ENCODE data around the gene TMEM97.
"Not testable (repeated sequence)": the region's sequence is repeated elsewhere in the genome, so short reads cannot be mapped to it uniquely, and the experiment has no call there.

The TMEM97 gene

DNA sequence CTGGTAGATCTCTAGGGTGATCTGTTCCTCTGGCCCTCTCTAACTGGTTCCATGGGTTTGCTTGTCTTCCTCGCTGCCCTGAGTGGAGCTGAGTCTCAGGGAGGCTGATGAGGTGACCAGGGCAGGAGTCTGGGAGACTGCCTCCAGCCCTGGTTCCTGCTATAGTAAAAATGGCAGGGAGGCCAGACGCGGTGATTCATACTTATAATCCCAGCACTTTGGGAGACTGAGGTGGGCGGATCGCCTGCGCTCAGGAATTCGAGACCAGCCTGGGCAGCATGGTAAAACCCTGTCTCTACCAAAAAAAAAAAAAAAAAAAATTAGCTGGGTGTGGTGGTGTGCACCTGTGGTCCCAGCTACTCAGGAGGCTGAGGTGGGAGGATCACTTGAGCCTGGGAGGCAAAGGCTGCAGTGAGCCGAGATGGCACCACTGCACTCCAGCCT is 19.8 kb downstream of the TMEM97 start:
- not testable (repeated sequence) for DNase-seq

GRCh38 chr17:28339431-28339830 is 20.4 kb downstream of the TMEM97 start:
- no peak for DNase-seq

DNA sequence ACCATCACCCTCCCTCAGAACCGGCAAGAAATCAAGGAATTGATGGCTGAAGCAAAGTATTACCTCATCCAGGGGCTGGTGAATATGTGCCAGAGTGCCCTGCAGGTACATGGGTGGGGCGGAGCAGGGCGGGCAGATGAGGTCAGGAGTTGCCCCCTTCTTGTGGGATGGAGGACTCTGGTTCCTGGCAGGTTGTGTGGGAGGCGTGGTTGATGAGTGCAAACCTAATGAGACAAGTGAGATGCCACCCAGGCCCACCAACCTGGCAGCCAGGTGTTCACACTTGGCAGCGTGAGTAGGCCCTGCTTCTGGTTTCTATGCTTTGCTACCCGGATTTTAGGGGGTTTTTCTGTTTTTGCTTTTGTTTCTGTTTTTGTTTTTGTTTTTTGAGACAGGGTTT is 21.4 kb downstream of the TMEM97 start:
- DNase-seq = no peak

DNA sequence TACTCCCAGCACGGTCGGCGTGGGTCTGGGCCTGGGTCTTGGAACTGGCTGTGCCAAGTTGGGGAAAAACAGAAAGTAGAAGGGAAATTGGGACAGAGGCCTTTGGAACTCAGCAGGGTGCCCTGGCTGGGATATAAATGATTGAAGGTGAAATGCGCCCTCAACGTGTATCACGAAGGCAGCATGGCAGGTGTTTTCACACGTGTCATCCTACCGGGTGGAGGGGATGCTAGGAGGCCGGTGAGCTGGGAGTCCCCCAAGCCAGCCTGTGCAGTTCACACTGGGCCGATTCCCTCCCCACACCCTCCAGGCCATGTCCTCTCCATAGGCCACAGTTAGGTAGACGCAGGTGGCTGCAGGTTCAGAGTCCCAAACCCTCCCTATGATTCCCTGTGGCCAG is 22.5 kb downstream of the TMEM97 start:
- DNase-seq = no peak

DNA sequence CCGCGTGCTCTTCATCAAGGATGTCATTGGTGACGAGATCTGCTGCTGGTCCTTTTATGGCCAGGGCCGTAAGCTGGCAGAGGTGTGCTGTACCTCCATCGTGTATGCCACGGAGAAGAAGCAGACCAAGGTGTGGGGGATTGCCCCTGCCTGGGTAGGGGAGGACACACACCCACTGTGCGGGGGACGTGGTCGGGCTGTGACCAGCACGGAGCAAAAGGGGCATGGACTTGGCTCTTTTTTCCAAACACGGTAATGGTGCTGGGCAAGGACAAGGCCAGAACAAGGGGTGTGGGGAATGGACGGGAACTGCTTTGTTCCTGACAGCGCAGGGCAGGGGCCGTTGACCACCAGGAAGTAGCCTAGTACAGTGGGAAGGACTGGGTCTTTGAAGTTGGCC is 23.3 kb downstream of the TMEM97 start:
- no peak for DNase-seq

DNA sequence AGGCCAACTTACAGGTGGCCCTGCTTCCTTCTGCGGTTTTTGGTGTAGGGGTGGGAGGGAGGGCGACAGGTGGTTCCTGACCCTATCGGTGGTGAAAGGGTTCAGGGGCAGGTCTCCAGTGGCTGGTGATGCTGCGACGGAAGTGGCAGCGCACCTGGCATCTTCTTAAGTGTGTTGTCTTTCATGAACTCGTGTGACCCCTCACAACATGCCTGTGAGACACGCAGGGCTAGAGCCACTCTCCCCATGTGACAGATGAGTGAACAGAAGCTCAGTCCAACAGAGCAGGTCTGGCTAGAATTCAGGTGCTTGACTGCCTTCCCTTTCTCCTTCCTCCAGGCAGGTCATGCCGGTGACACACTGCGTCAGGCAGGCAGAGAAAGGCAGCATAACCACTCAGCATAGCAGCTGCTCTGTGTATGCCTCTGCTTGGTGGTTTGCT is 24.5 kb downstream of the TMEM97 start:
- no peak for DNase-seq

GRCh38 chr17:28344011-28344410 is 25.0 kb downstream of the TMEM97 start:
- DNase-seq = no peak

- DNase-seq = no peak
Observed at GRCh38 chr17:28344435-28344901, 25.5 kb downstream of the TMEM97 start.

GRCh38 chr17:28345419-28346198 is 26.6 kb downstream of the TMEM97 start:
- no peak for DNase-seq

- DNase-seq = no peak
Observed at GRCh38 chr17:28346199-28346580, 27.2 kb downstream of the TMEM97 start.

DNA sequence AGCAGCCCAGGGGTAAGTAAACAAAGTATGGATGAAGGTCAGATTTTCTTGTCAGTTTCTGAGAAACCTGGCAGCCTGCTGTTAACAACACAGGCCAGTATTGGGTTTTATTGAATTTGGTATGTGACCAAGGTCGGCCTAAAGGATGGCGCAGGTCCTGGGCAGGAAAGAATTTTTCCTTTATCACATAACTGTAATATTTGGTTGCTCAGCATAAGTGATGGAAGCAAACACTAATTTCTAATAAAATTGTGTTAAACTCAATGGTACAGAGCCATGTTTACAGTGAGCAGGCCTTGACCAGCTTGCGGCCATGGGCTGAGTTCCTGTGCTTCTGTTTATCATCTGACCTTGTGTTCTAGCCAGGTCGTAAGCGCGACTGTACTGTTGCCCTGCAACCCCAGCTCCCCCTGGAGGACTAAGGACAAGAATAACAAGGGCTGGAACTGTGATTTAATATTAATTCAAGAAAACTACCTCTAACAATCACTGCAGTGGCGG is 27.8 kb downstream of the TMEM97 start:
- DNase-seq = no peak

DNA sequence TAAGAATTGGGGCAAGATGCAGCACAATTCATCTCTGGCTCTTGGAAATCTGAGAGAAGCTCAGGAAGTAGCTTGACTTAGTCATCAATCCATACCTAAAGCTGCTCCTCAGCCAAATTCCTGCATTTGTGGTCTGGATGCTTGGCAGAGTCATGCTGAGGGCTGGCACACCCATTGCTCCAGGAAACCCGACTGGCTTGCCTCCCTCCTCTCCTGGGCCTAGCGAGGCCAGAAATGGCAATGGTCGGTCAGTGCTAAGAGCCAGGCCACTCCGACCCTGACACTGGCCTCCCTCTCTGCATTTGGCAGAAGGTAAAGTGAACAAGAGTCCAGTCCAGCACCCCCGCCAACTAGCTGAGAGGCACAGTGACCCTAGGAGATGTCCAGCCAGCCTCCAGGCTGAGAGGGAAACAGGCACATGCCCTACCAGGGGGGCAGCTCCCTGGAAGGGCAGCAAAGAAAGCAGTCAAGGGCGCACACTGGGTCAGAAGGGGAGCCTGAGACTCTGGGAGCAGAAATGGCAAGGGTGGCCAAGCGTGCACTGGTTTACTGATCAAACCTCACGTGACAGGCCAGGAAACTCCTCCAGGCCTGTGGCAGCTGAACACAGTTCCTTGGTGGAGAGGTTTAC is 28.4 kb downstream of the TMEM97 start:
- DNase-seq = no peak

DNA sequence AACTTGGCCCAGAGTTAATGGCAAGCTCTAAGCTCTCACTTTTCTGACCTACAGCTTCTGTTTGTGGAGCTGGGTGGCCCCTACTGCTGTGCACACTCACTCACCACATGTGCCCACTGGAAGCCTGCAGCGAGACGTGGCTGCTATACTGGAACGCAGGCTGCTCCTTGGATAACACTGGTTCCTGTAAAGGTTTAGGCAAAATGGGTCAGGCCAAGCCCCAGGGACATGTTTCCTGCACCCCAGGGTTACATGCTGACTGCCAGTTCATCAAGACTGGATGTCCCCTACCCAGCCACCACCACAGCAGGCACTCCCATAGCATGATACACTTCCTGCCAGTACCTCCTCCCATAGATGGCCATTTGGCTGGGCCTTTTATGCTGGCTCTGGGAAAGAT is 30.0 kb downstream of the TMEM97 start:
- no peak for DNase-seq

DNA sequence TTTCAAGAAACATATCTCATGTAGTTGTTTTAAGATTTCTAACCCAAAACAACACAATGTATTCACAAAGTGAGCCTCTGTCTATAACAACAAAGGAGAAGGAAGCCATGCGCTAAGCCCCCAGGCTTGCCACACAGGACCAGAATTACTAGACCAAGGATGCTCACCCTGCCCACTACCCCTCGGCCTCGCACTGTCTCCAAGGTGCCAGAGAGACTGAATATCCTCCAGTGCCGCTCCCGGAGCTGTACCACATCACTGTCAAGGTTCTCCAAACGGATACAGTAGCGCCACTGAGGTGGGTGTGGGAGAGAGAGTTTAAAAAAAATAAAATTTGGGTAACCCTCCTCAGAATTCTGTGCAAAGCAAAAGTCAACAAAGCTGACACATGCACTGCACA is 31.3 kb downstream of the TMEM97 start:
- no peak for DNase-seq

DNA sequence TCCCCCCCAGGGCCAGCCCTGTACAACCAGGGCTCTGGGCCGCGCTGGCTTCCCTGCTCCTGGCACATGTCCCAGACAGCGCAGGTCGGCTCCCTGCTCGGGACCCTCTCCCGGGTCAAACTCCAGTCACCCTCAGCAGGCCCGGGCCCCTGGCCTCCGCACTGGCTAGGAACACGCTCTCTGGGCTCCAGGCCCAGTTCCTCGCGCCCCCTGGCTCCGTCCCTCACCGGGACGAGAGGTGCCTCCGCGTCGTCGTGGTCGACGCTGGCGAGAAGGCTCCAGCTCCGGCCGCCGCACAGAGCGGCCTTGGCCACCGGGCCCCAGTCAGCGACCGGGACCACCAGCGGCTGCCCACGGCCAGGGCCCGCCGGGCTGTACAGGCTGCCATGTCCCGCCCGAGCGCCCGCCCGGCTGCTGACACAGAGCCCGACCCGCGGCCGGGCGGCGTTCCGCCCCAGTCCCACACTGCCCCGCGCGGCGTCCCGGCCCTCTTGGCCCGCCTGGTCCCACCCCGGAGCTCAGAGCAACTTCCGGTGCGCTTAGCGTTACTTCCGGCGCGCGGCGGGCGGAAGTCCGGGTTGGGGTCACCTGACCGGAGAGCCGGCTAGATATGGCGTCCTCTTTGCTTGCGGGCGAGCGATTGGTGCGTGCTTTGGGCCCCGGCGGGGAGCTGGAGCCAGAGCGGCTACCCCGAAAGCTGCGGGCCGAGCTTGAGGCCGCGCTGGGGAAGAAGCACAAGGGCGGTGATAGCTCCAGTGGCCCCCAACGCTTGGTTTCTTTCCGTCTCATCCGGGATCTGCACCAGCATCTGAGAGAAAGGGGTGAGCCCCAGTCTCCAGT is 38.3 kb downstream of the TMEM97 start, which contains the start of gene POLDIP2:
Gene POLDIP2 (minus strand): TSS at position 467 of the 840 bp plus-strand sequence. CDS start 79 bp downstream, at position 388.
- peak; percentile 94 for DNase-seq

DNA sequence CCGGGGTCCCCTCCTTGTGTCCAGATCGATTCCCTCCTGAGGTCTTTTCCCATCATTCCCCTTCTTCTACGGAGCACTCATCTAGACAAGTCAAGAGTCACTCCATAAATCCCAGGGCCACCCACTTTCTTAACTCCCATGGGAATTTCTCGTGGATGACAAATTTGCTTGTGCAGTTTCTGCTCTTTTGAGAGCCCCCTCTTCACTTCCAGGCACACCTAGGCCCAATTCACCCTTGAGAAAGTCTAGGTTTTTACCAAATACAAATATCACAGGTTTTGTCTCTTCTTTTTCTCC is 38.8 kb downstream of the TMEM97 start:
- DNase-seq = no peak

DNA sequence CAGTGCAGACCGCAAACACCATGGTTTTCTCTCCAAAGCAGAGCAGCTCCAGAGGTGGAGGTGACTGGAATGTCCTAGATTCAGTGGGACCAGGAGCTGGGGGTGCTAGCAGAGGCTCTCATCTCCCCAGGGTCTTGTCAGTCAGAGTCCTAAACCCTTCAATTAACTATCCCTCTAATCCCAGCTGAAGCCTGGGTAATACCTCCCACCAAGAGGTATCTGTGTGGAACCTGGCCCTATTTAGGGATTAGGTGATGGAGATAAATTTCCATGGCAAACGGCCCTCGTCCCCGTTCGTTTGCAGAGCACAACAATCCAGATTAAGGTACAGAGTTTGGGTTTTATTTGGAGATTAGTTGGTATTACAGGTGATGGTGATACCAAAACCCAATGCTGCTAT is 44.2 kb downstream of the TMEM97 start:
- DNase-seq = no peak

- DNase-seq = no peak
Observed at GRCh38 chr17:28363776-28364650, 45.0 kb downstream of the TMEM97 start.

DNA sequence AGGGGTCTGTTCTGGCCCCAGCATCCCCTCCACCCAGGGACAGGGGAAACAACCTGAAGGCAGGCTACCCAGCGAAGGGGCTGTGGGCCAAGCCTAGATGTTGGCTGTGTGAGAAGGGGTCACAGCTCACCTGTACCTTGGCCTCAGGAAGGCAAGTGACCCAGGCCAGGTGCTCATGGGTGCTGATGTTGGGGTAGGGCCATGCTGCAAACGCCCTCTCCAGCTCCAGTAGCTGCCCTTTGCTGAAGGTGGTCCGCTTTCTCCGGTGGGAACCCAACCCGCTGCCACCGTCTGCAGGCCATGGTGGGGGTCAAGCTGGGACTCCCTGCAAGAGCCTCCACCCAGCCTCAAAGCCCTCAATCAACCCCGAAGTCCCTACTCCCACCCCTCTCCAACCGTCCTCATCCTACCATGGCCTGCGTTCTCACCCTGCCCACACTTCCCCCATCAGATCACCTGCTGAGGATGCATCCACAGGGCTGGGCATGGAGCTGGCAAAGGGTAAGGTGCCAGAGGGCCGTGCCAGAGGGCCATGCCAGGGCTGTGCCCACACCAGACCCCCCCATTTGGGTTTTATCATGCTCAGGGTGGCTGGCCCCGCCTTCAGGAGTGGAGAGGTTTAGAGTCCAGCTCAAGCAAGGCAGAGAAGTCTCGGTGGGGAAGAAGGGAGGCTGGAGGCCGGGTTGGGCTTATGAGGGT is 45.8 kb downstream of the TMEM97 start, which contains the start of gene SEBOX:
Gene SEBOX (minus strand): TSS at position 535 of the 699 bp plus-strand sequence. CDS start 48 bp downstream, at position 487.
- DNase-seq = no peak

DNA sequence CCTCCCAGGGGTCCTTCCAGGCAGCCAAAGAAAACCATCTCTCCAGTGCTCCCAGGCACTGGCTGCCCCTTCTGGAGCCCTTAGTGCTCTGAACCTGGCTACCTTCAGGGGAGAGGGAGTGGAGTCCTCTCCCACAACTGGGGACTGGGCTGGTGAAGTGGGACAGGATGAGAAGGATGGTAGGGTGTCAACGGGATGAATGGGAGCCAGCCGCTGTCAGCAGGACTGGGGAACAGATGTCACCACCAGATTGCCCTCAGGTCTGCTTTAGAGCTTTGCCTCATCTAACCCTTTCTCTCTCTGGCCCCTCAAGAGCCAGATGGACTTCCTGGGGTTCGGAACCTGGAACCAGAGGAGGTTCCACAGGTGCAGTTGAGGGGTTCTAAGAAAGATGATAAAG is 46.5 kb downstream of the TMEM97 start:
- no peak for DNase-seq

DNA sequence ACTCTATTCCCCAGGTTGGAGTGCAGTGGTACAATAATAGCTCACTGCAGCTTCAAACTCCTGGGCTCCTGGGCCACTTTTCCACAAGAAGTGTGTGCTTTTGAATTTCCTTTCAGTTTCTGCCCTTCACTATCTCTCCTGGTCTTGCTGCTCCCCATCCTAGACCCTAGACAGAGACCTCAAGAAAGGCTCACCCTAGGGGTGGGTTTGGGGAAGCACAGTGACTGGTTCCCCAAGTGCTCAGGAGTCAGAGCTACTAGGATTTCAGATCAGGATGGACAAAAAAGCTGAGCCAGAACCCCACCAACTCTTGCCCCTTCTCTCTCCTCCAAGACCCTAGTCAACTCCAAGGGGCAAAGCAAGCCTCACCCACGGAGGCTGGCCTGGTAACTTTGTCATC is 47.6 kb downstream of the TMEM97 start:
- no peak for DNase-seq
